Measurements from ENCODE around the gene SYT5. TPM values are rescaled to one million over a fixed set of nuclear protein-coding genes. Genes with fewer than 3 reads are reported as not detected.

SYT5 gene
- total RNA-seq, 2 experiments from 2014 or later, result 0.84 TPM; not detected in 1

GRCh38 chr19:55133639-55134444 is 46.2 kb downstream of the SYT5 start:
- peaks cover 47% of the 10 kb centered on the region for H3K4me1 ChIP-seq (ENCODE audit: insufficient read depth, low read length, poor library complexity, severe bottlenecking)
- ChIA-PET CTCF (ENCODE audit: unreplicated experiment) (interaction anchor here (0.6 to 1.2 kb wide), 4 partner anchors 10 to 253 kb away, joined by 3 to 9 read pairs (median 4); no protein-coding TSS in a partner anchor), POLR2A (interaction anchor here (0.6 kb wide), 1 partner anchor 54 kb away, joined by 3 read pairs; no protein-coding TSS in a partner anchor)
- peak overlapping the region; percentile 58 for H3K4me3 ChIP-seq (ENCODE audit: low read depth, low read length, poor library complexity, severe bottlenecking)
- no peak for TF ChIP-seq CTCF (conservative IDR thresholded peaks at IDR 0.05; ENCODE audit: low read length)
- TF ChIP-seq EZH2phosphoT487 (IDR thresholded peaks at IDR 0.05; ENCODE audit: borderline replicate concordance, low read depth, low read length), result no peak
- H3K9me2 ChIP-seq (ENCODE audit: insufficient read depth, low read length), result no peaks in the 10 kb centered on the region
- BruUV-seq (replicated peaks), result no TSS peak
- H3K4me2 ChIP-seq (ENCODE audit: low read length), result peak overlapping the region; percentile 92
- H3K36me3 ChIP-seq (ENCODE audit: insufficient read depth, low read length), result no peaks in the 10 kb centered on the region
- peak overlapping the region; percentile 84 for H3K27ac ChIP-seq (ENCODE audit: low read depth, low read length, poor library complexity, severe bottlenecking)
- no peaks in the 10 kb centered on the region for H3K9me3 ChIP-seq (ENCODE audit: low read length)
- intact Hi-C loops (cut with micrococcal nuclease; ENCODE audit: unreplicated experiment), result loop anchor here (2.0 kb wide), 2 partner anchors 53 to 251 kb away; no protein-coding TSS in a partner anchor
- H2AFZ ChIP-seq (ENCODE audit: low read length), result peak overlapping the region; percentile 53; the same call in 1 of the 2 replicates
- no peaks in the 10 kb centered on the region for H3K79me2 ChIP-seq (ENCODE audit: insufficient read depth, low read depth, low read length)
- H4K20me1 ChIP-seq (ENCODE audit: insufficient read depth, low read length), result no peaks in the 10 kb centered on the region
- DNase-seq (ENCODE audit: low spot score), result peak; percentile 85

- Histone ChIP-seq H3K4me2 (ENCODE audit: low read length) (peak overlapping the region; percentile 92), H3K4me3 (ENCODE audit: low read depth, low read length, poor library complexity, severe bottlenecking) (no peak overlapping the region), H3K27ac (ENCODE audit: low read depth, low read length, poor library complexity, severe bottlenecking) (peak overlapping the region; percentile 84), H3K79me2 (ENCODE audit: insufficient read depth, low read depth, low read length) (no peaks in the 10 kb centered on the region), H2AFZ (ENCODE audit: low read length) (peak overlapping the region; percentile 23; the same call in 1 of the 2 replicates), H3K9me2 (ENCODE audit: insufficient read depth, low read length) (no peaks in the 10 kb centered on the region), H3K36me3 (ENCODE audit: insufficient read depth, low read length) (no peaks in the 10 kb centered on the region), H3K9me3 (ENCODE audit: low read length) (no peaks in the 10 kb centered on the region), H3K4me1 (ENCODE audit: insufficient read depth, low read length, poor library complexity, severe bottlenecking) (peaks cover 47% of the 10 kb centered on the region), H4K20me1 (ENCODE audit: insufficient read depth, low read length) (no peaks in the 10 kb centered on the region)
- POLR2A ChIA-PET, result interaction anchor here (0.6 to 0.7 kb wide), 2 partner anchors 35 to 147 kb away, joined by 3 to 4 read pairs; no protein-coding TSS in a partner anchor
- intact Hi-C loops (cut with micrococcal nuclease; ENCODE audit: unreplicated experiment), result loop anchor here (1.0 to 2.0 kb wide), 3 partner anchors 44 to 250 kb away; no protein-coding TSS in a partner anchor
- BruUV-seq (replicated peaks), result no TSS peak
- peak; percentile 45 for DNase-seq (ENCODE audit: low spot score)
- CTCF ChIA-PET (ENCODE audit: unreplicated experiment), result interaction anchor here (1.1 to 1.2 kb wide), 2 partner anchors 44 to 251 kb away, joined by 4 read pairs; no protein-coding TSS in a partner anchor
- peak; percentile 77 for TF ChIP-seq CTCF (conservative IDR thresholded peaks at IDR 0.05; ENCODE audit: low read length)
- no peak for TF ChIP-seq EZH2phosphoT487 (IDR thresholded peaks at IDR 0.05; ENCODE audit: borderline replicate concordance, low read depth, low read length)
Observed at GRCh38 chr19:55132453-55133129, 47.5 kb downstream of the SYT5 start.

Measured in OCI-LY7 (cell line).